Liver (tissue), 3 donors: ENCODE results near the gene SEC24C.

Experiments used
- TF ChIP-seq, protein P1 (sequence below): fragments of 150-350 bp; IDR thresholded peaks from 2 replicates; pipeline ENCODE4 v1.5.1; 2017; ENCODE audit warnings: improper control_type of control experiment, low read depth, low read length; ENCODE audit not compliant: missing input control
- TF ChIP-seq, protein P2 (sequence below): IDR thresholded peaks from 2 replicates; pipeline ENCODE4 v1.6.1; 2016; ENCODE audit warnings: antibody characterized with exemption
- donor health status: healthy.
- donor health status: healthy.

DNA sequence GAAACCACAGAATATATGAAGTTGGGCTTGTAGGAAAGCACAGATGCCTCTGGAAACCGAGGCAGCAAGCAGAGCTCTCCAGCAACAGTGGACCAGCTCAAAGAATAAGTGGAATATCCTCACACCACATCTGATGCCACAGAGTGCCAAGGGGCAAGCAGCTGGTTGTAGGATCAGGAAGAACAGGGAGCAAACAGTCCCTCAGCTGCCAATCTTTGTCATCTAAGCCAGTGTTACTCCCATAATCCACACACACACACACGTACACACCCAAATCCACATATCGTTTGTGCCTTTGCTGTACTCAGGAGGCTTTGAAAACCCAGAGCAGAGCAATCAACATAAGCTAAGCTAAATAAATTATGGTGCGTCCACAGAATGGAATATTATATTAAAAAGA lies 20.7 kb upstream of the SEC24C start:
- TF ChIP-seq, protein P1, sequence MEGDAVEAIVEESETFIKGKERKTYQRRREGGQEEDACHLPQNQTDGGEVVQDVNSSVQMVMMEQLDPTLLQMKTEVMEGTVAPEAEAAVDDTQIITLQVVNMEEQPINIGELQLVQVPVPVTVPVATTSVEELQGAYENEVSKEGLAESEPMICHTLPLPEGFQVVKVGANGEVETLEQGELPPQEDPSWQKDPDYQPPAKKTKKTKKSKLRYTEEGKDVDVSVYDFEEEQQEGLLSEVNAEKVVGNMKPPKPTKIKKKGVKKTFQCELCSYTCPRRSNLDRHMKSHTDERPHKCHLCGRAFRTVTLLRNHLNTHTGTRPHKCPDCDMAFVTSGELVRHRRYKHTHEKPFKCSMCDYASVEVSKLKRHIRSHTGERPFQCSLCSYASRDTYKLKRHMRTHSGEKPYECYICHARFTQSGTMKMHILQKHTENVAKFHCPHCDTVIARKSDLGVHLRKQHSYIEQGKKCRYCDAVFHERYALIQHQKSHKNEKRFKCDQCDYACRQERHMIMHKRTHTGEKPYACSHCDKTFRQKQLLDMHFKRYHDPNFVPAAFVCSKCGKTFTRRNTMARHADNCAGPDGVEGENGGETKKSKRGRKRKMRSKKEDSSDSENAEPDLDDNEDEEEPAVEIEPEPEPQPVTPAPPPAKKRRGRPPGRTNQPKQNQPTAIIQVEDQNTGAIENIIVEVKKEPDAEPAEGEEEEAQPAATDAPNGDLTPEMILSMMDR = no peak
- TF ChIP-seq, protein P2, sequence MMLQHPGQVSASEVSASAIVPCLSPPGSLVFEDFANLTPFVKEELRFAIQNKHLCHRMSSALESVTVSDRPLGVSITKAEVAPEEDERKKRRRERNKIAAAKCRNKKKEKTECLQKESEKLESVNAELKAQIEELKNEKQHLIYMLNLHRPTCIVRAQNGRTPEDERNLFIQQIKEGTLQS = no peak
